ENCODE data around the gene TEX29.

DNA sequence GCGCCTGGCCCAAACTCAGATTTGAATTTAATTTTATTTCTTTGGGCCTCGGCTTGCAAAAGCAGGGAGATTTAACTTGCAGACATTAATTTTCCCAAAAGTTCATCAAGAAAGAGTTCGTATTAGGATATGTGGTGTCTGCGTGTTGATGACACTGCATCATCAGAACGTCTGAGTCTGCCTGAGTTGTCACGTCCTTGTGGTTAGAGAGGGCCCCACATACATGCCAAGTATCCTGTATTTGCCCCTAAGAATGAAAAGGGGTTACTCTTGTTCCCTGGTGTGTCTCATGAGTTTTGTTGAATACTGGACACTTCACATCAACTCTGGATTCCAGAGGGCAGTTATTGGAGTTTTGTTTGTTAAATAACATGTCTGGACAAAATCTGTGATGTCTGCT lies 5.6 kb upstream of the TEX29 start:
- TF ChIP-seq CTCF (conservative IDR thresholded peaks at IDR 0.05; ENCODE audit: low read length) (no peak), EZH2phosphoT487 (IDR thresholded peaks at IDR 0.05; ENCODE audit: borderline replicate concordance) (no peak)
